Panc1 (cell line): ENCODE measurements around the gene TIMELESS.

Experiments
- POLR2AphosphoS5 ChIP-seq: IDR thresholded peaks from 2 replicates; pipeline ENCODE4 v1.6.1; 2012; ENCODE audit warnings: mild to moderate bottlenecking, low read depth, low read length, moderate library complexity
- TCF7L2 ChIP-seq: IDR thresholded peaks from 2 replicates; pipeline ENCODE4 v1.6.1; 2011; ENCODE audit warnings: mild to moderate bottlenecking, low read depth, low read length, inconsistent platforms
- TF ChIP-seq, protein P1 (sequence below): fragments of 450-650 bp; IDR thresholded peaks from 2 replicates; pipeline ENCODE4 v1.5.1; 2017; ENCODE audit warnings: mild to moderate bottlenecking
- TF ChIP-seq, protein P2 (sequence below), 2 experiments: IDR thresholded peaks; 2 replicates each; pipeline ENCODE4 v1.6.1; 2011 to 2012; ENCODE audit warnings: low read depth in 2 of 2, control low read depth in 1 of 2, low read length in 1 of 2, mild to moderate bottlenecking in 1 of 2, moderate library complexity in 1 of 2; ENCODE audit not compliant: insufficient read depth in 1 of 2

DNA sequence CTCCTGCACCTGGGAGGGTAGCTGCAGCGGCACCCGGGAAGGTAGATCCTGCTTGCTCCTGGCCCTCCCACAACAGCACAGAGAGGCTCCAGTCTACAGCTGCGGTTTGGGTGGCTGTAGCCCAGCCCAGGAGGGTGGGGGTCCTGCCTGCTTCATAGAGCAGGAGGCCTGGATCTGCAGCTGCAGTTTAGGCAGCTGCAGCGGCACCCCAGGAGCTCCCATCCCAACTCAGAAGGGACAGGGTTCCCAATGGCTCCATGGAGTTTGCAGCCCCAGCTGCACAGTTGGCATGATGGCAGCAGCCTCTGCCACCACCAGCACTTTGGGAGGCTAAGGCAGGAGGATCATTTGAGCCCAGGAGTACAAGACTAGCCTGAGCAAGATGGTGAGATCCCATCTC, 38.5 kb downstream of the TIMELESS start:
- TF ChIP-seq, protein P1, sequence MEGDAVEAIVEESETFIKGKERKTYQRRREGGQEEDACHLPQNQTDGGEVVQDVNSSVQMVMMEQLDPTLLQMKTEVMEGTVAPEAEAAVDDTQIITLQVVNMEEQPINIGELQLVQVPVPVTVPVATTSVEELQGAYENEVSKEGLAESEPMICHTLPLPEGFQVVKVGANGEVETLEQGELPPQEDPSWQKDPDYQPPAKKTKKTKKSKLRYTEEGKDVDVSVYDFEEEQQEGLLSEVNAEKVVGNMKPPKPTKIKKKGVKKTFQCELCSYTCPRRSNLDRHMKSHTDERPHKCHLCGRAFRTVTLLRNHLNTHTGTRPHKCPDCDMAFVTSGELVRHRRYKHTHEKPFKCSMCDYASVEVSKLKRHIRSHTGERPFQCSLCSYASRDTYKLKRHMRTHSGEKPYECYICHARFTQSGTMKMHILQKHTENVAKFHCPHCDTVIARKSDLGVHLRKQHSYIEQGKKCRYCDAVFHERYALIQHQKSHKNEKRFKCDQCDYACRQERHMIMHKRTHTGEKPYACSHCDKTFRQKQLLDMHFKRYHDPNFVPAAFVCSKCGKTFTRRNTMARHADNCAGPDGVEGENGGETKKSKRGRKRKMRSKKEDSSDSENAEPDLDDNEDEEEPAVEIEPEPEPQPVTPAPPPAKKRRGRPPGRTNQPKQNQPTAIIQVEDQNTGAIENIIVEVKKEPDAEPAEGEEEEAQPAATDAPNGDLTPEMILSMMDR, result no peak
- TF ChIP-seq POLR2AphosphoS5 (no peak), TCF7L2 (no peak)
- TF ChIP-seq, protein P2, sequence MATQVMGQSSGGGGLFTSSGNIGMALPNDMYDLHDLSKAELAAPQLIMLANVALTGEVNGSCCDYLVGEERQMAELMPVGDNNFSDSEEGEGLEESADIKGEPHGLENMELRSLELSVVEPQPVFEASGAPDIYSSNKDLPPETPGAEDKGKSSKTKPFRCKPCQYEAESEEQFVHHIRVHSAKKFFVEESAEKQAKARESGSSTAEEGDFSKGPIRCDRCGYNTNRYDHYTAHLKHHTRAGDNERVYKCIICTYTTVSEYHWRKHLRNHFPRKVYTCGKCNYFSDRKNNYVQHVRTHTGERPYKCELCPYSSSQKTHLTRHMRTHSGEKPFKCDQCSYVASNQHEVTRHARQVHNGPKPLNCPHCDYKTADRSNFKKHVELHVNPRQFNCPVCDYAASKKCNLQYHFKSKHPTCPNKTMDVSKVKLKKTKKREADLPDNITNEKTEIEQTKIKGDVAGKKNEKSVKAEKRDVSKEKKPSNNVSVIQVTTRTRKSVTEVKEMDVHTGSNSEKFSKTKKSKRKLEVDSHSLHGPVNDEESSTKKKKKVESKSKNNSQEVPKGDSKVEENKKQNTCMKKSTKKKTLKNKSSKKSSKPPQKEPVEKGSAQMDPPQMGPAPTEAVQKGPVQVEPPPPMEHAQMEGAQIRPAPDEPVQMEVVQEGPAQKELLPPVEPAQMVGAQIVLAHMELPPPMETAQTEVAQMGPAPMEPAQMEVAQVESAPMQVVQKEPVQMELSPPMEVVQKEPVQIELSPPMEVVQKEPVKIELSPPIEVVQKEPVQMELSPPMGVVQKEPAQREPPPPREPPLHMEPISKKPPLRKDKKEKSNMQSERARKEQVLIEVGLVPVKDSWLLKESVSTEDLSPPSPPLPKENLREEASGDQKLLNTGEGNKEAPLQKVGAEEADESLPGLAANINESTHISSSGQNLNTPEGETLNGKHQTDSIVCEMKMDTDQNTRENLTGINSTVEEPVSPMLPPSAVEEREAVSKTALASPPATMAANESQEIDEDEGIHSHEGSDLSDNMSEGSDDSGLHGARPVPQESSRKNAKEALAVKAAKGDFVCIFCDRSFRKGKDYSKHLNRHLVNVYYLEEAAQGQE (IDR thresholded peaks at IDR 0.05; ENCODE audit: insufficient read depth in 1 of 2, low read depth in 2 of 2, low read length in 1 of 2), result no peak
